Fibroblast of lung (primary cell): ENCODE results near the gene PPP2R5A. TPM values are rescaled to one million over a fixed set of nuclear protein-coding genes. Genes with fewer than 3 reads are reported as not detected.
A peak's percentile ranks its signal among the peaks of the same experiment; 100 is the strongest.

Experiments
- DNase-seq, 2 donors: peaks; one replicate each; pipeline versions ENCODE4 v3.0.0 to v3.0.0-alpha.2; 2010; ENCODE audit warnings: low read depth in 2 of 2
- H2AFZ ChIP-seq: 2 replicates; pipeline ENCODE4 v1.5.1; 2012; ENCODE audit warnings: low read length, control low read depth, inconsistent platforms
- H3K27ac ChIP-seq: 2 replicates; pipeline ENCODE4 v1.5.1; 2011; ENCODE audit warnings: low read length, control low read depth; ENCODE audit not compliant: insufficient read depth
- H3K27me3 ChIP-seq: 2 replicates; pipeline ENCODE4 v1.5.1; 2011; ENCODE audit warnings: mild to moderate bottlenecking, low read length; ENCODE audit not compliant: control insufficient read depth, insufficient read depth
- H3K36me3 ChIP-seq: 2 replicates; pipeline ENCODE4 v1.5.1; 2011; ENCODE audit warnings: low read length; ENCODE audit not compliant: control insufficient read depth, insufficient read depth
- H3K4me1 ChIP-seq: 2 replicates; pipeline ENCODE4 v1.5.1; 2011; ENCODE audit warnings: low read length; ENCODE audit not compliant: control insufficient read depth, insufficient read depth; ENCODE audit errors: extremely low read depth
- H3K4me2 ChIP-seq: 2 replicates; pipeline ENCODE4 v1.5.1; 2011; ENCODE audit warnings: low read length, control low read depth; ENCODE audit not compliant: insufficient read depth; ENCODE audit errors: extremely low read depth
- H3K4me3 ChIP-seq, 4 experiments: fragments of 200-600 bp in 1 of 4; sonication (generic) in 1 of 4; replicated peaks in 1 of 4; 2 replicates each; pipeline ENCODE4 v1.5.1; 2011 to 2016; ENCODE audit warnings: low read length in 4 of 4, low read depth in 3 of 4, mild to moderate bottlenecking in 3 of 4, control low read depth in 2 of 4, inconsistent platforms in 1 of 4, mixed read lengths in 1 of 4; ENCODE audit not compliant: insufficient read depth in 1 of 4; ENCODE audit errors: control extremely low read depth in 1 of 4
- H3K79me2 ChIP-seq: 2 replicates; pipeline ENCODE4 v1.5.1; 2012; ENCODE audit warnings: mild to moderate bottlenecking, low read length, inconsistent platforms; ENCODE audit not compliant: control insufficient read depth, insufficient read depth
- H3K9ac ChIP-seq: 2 replicates; pipeline ENCODE4 v1.5.1; 2011; ENCODE audit warnings: mild to moderate bottlenecking, low read length, control low read depth; ENCODE audit not compliant: insufficient read depth
- H3K9me3 ChIP-seq: 2 replicates; pipeline ENCODE4 v1.5.1; 2012; ENCODE audit warnings: low read depth, low read length; ENCODE audit not compliant: control insufficient read depth, insufficient read depth
- H4K20me1 ChIP-seq: 2 replicates; pipeline ENCODE4 v1.5.1; 2011; ENCODE audit warnings: low read length; ENCODE audit not compliant: control insufficient read depth, insufficient read depth; ENCODE audit errors: extremely low read depth
- CTCF ChIP-seq, 2 donors: IDR thresholded peaks in 1 of 2; conservative IDR thresholded peaks in 1 of 2; 1 replicate in 1 of 2; 2 replicates in 1 of 2; pipeline ENCODE4 v1.5.1; 2011 to 2012; ENCODE audit warnings: low read length in 2 of 2, control low read depth in 1 of 2, inconsistent platforms in 1 of 2, low read depth in 1 of 2, mild to moderate bottlenecking in 1 of 2
- EZH2 ChIP-seq: IDR thresholded peaks from 2 replicates; pipeline ENCODE4 v1.5.1; 2012; ENCODE audit warnings: low read length, control low read depth, mild to moderate bottlenecking; ENCODE audit errors: missing control alignments
- polyA plus RNA-seq, 2 donors: library from polyadenylated mRNA; depleted of rRNA in 1 of 2; stranded (reverse) in 1 of 2; unstranded in 1 of 2; fragments of >200 nt; gene quantifications; 2 replicates each; pipeline ENCODE4 v1.2.1, GENCODE V29; 2011 to 2012; ENCODE audit warnings: missing spikeins in 1 of 2
- total RNA-seq: library from RNA; depleted of rRNA; stranded (reverse); fragments of >200 nt; gene quantifications from 2 replicates; pipeline ENCODE4 v1.2.1, GENCODE V29; 2014

The PPP2R5A gene
- total and polyA plus RNA-seq, 2 donors (not counting 1 experiment from before 2014, with no cell fraction given) = 21.2 to 35.2 TPM

- H3K4me2 ChIP-seq = no peak overlapping the region
- TF ChIP-seq EZH2 = no peak
- no peak for TF ChIP-seq CTCF (conservative IDR thresholded peaks at IDR 0.05 in 1 of 2, IDR thresholded peaks at IDR 0.05 in 1 of 2; ENCODE audit: low read depth in 1 of 2, low read length in 2 of 2)
- peaks cover 1% of the 10 kb centered on the region for H3K36me3 ChIP-seq
- H3K4me3 ChIP-seq = no peak overlapping the region
- no peaks in the 10 kb centered on the region for H3K79me2 ChIP-seq
- H3K27me3 ChIP-seq = no peaks in the 10 kb centered on the region
- peaks cover 2% of the 10 kb centered on the region for H3K4me1 ChIP-seq
- peak in 1 of 2 donors; percentile 2 for DNase-seq
- no peaks in the 10 kb centered on the region for H4K20me1 ChIP-seq
- H3K27ac ChIP-seq = no peak overlapping the region
- no peaks in the 10 kb centered on the region for H3K9me3 ChIP-seq
- H3K9ac ChIP-seq = no peak overlapping the region
- no peak overlapping the region for H2AFZ ChIP-seq
These were observed 117.6 kb downstream of the PPP2R5A start for GRCh38 chr1:212402666-212403321.

DNA sequence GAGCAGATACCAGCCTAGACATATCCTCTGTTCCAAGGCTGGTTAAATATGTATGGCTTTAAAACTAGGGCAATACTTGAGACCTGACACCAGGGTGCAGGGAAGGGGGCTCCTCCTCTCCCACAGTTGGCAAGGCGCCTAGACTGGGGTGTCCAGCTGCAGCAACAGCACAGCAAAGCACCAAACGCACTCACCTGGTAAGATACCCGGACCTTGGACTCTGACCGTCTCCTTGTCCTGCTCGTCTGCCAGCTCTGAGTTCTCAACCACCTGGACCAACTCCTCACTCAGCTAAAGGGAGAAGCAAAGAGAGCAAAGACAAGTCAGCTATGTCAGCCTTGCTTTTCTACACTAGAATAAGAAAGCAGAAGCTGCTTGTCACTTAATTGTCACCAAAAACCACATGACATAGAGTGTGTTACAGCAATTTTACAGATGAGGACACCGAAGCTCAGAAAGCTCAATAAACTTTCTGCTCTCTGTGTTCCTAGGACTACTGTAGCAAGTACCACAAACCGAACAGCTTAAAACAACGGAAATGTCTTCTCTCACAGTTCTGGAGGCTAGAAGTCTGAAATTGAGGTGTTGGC is 125.1 kb downstream of the PPP2R5A start:
- no peak overlapping the region for H2AFZ ChIP-seq
- H3K79me2 ChIP-seq = no peaks in the 10 kb centered on the region
- peaks cover 8% of the 10 kb centered on the region for H3K36me3 ChIP-seq
- no peak for DNase-seq
- no peaks in the 10 kb centered on the region for H3K27me3 ChIP-seq
- no peaks in the 10 kb centered on the region for H3K9me3 ChIP-seq
- H3K9ac ChIP-seq = no peak overlapping the region
- H3K4me3 ChIP-seq = no peak overlapping the region
- no peaks in the 10 kb centered on the region for H4K20me1 ChIP-seq
- no peak for TF ChIP-seq CTCF (conservative IDR thresholded peaks at IDR 0.05 in 1 of 2, IDR thresholded peaks at IDR 0.05 in 1 of 2; ENCODE audit: low read depth in 1 of 2, low read length in 2 of 2)
- TF ChIP-seq EZH2 = no peak
- H3K4me1 ChIP-seq = no peaks in the 10 kb centered on the region
- no peak overlapping the region for H3K27ac ChIP-seq
- no peak overlapping the region for H3K4me2 ChIP-seq

Other genes starting within 250 kb of the PPP2R5A start
- gene INTS7, start 249.9 kb upstream of the PPP2R5A start, total RNA-seq = 20.5 and 20.6 TPM in 2 replicates
- gene INTS7, start 249.9 kb upstream of the PPP2R5A start, polyA plus RNA-seq = 22.6 and 23.7 TPM in 2 replicates
- 0.26 and 2.8 TPM in 2 replicates for gene DTL, start 249.7 kb upstream of the PPP2R5A start, total RNA-seq
- gene DTL, start 249.7 kb upstream of the PPP2R5A start, polyA plus RNA-seq = 8.7 and 28.6 TPM in 2 replicates
- 9.0 and 16.0 TPM in 2 replicates for gene PACC1, start 129.5 kb downstream of the PPP2R5A start, total RNA-seq
- gene PACC1, start 129.5 kb downstream of the PPP2R5A start, polyA plus RNA-seq = 5.7 and 8.4 TPM in 2 replicates
- gene NENF, start 147.5 kb downstream of the PPP2R5A start, total RNA-seq = 58.1 and 65.5 TPM in 2 replicates
- gene NENF, start 147.5 kb downstream of the PPP2R5A start, polyA plus RNA-seq = 33.3 and 39.5 TPM in 2 replicates